Caco-2 (cell line): ENCODE results near the gene GRK4. TPM values are rescaled to one million over a fixed set of nuclear protein-coding genes. Genes with fewer than 3 reads are reported as not detected.
"Not testable (repeated sequence)": the region's sequence is repeated elsewhere in the genome, so short reads cannot be mapped to it uniquely, and the experiment has no call there.

Experiments used
- BruUV-seq: library from RNA; stranded (reverse); fragments of 400-500 nt; replicated peaks from 2 replicates; lab custom pipeline; 2021; lab: Mats Ljungman, UMichigan
- CTCF ChIA-PET: fragments of 300-600 bp; sonication (Branson Sonifier 250); formaldehyde crosslinking; loops from one replicate; lab custom pipeline; 2022; ENCODE audit warnings: antibody characterized with exemption; lab: Charles Lee
- POLR2A ChIA-PET: fragments of 300-600 bp; sonication (Branson Sonifier 250); formaldehyde crosslinking; loops from one replicate; lab custom pipeline; 2022; ENCODE audit warnings: antibody characterized with exemption; lab: Charles Lee
- DNase-seq, 2 experiments: peaks; one replicate each; pipeline versions ENCODE4 v3.0.0 to v3.0.0-alpha.2; 2020 to 2022
- H3K27me3 ChIP-seq: replicated peaks from 2 replicates; pipeline ENCODE4 v1.6.0; 2011; ENCODE audit warnings: low read length; ENCODE audit not compliant: control insufficient read depth, insufficient read depth
- H3K36me3 ChIP-seq: 2 replicates; pipeline ENCODE4 v1.5.1; 2011; ENCODE audit warnings: low read length; ENCODE audit not compliant: control insufficient read depth, insufficient read depth
- H3K4me1 ChIP-seq: fragments of 250-450 bp; sonication (Bioruptor Pico); 2 replicates; pipeline ENCODE4 v1.5.1; 2020; ENCODE audit warnings: mild to moderate bottlenecking
- H3K4me3 ChIP-seq: 2 replicates; pipeline ENCODE4 v1.5.1; 2011; ENCODE audit warnings: low read depth, mild to moderate bottlenecking, control low read depth, low read length
- H3K9me3 ChIP-seq: fragments of 250-450 bp; sonication (Bioruptor Pico); 2 replicates; pipeline ENCODE4 v1.5.1; 2020; ENCODE audit warnings: mild to moderate bottlenecking, moderate library complexity
- H3K27ac Mint-ChIP-seq: one replicate; pipeline ENCODE4 v1.8.0; 2022; ENCODE audit warnings: mixed read lengths; ENCODE audit not compliant: unreplicated experiment
- H3K27me3 Mint-ChIP-seq: one replicate; pipeline ENCODE4 v1.8.0; 2022; ENCODE audit warnings: mixed read lengths; ENCODE audit not compliant: insufficient read depth, unreplicated experiment
- H3K36me3 Mint-ChIP-seq: one replicate; pipeline ENCODE4 v1.8.0; 2022; ENCODE audit warnings: mild to moderate bottlenecking, mixed read lengths; ENCODE audit not compliant: insufficient read depth, unreplicated experiment
- H3K4me1 Mint-ChIP-seq: one replicate; pipeline ENCODE4 v1.8.0; 2022; ENCODE audit warnings: low read depth, mixed read lengths; ENCODE audit not compliant: unreplicated experiment
- H3K4me3 Mint-ChIP-seq: one replicate; pipeline ENCODE4 v1.8.0; 2022; ENCODE audit warnings: mild to moderate bottlenecking, moderate library complexity, mixed read lengths; ENCODE audit not compliant: unreplicated experiment
- H3K9me3 Mint-ChIP-seq: one replicate; pipeline ENCODE4 v1.8.0; 2022; ENCODE audit warnings: mixed read lengths; ENCODE audit not compliant: unreplicated experiment
- CTCF ChIP-seq, 2 experiments: fragments of 200-600 bp in 1 of 2; IDR thresholded peaks; 1 replicate in 1 of 2; 2 replicates in 1 of 2; pipeline versions ENCODE4 v1.5.1 to v1.8.0; 2011 to 2022; ENCODE audit warnings: antibody characterized with exemption in 1 of 2, control low read depth in 1 of 2, inconsistent platforms in 1 of 2, low read depth in 1 of 2, low read length in 1 of 2, mild to moderate bottlenecking in 1 of 2, moderate library complexity in 1 of 2; ENCODE audit not compliant: insufficient read depth in 1 of 2, severe bottlenecking in 1 of 2, unreplicated experiment in 1 of 2
- intact Hi-C: fragments of 100-400 bp; cut with micrococcal nuclease; formaldehyde crosslinking; loops from one replicate; pipeline ENCODE4 v1.10.0; 2022; ENCODE audit not compliant: unreplicated experiment
- total RNA-seq: library from RNA; stranded (reverse); gene quantifications from 2 replicates; pipeline ENCODE4 v1.2.3, GENCODE V29; 2022

Gene GRK4
- total RNA-seq, 1 experiment from 2014 or later, result 7.1 TPM

- no TSS peak for BruUV-seq
- no peaks in the 10 kb centered on the region for H3K9me3 Mint-ChIP-seq
- no peak for TF ChIP-seq CTCF (IDR thresholded peaks at IDR 0.05; ENCODE audit: insufficient read depth in 1 of 2, low read depth in 1 of 2, low read length in 1 of 2, severe bottlenecking in 1 of 2, unreplicated experiment in 1 of 2)
- Histone ChIP-seq H3K9me3 (no peaks in the 10 kb centered on the region), H3K36me3 (peaks cover 7% of the 10 kb centered on the region), H3K4me3 (no peak overlapping the region), H3K27me3 (no peaks in the 10 kb centered on the region), H3K4me1 (no peaks in the 10 kb centered on the region)
- H3K27me3 Mint-ChIP-seq, result no peaks in the 10 kb centered on the region
- ChIA-PET POLR2A (no interaction called here), CTCF (no interaction called here)
- peaks cover 88% of the 10 kb centered on the region for H3K36me3 Mint-ChIP-seq
- H3K4me3 Mint-ChIP-seq, result no peak overlapping the region
- H3K27ac Mint-ChIP-seq, result peak overlapping the region; percentile 19
- no peak for DNase-seq
- intact Hi-C loops, result no loop called here
- H3K4me1 Mint-ChIP-seq, result no peaks in the 10 kb centered on the region
These were observed 19.8 kb upstream of the GRK4 start for GRCh38 chr4:2943364-2944090.

- H3K36me3 Mint-ChIP-seq, result peaks cover 88% of the 10 kb centered on the region
- BruUV-seq, result no TSS peak
- no peak overlapping the region for H3K4me3 Mint-ChIP-seq
- TF ChIP-seq CTCF (IDR thresholded peaks at IDR 0.05; ENCODE audit: insufficient read depth in 1 of 2, low read depth in 1 of 2, low read length in 1 of 2, severe bottlenecking in 1 of 2, unreplicated experiment in 1 of 2), result no peak
- H3K27ac Mint-ChIP-seq, result no peak overlapping the region
- Histone ChIP-seq H3K4me1 (no peaks in the 10 kb centered on the region), H3K27me3 (no peaks in the 10 kb centered on the region), H3K4me3 (no peak overlapping the region), H3K9me3 (no peaks in the 10 kb centered on the region), H3K36me3 (peaks cover 6% of the 10 kb centered on the region)
- intact Hi-C loops, result no loop called here
- H3K9me3 Mint-ChIP-seq, result no peaks in the 10 kb centered on the region
- ChIA-PET CTCF (no interaction called here), POLR2A (no interaction called here)
- H3K4me1 Mint-ChIP-seq, result no peaks in the 10 kb centered on the region
- no peak for DNase-seq
- H3K27me3 Mint-ChIP-seq, result no peaks in the 10 kb centered on the region
These were observed 19.3 kb upstream of the GRK4 start for GRCh38 chr4:2944091-2944482.

GRCh38 chr4:2944586-2945526, 18.5 kb upstream of the GRK4 start:
- no peaks in the 10 kb centered on the region for H3K9me3 ChIP-seq
- POLR2A ChIA-PET, result no interaction called here
- Mint-ChIP-seq H3K9me3 (no peaks in the 10 kb centered on the region), H3K27ac (no peak overlapping the region), H3K27me3 (no peaks in the 10 kb centered on the region), H3K36me3 (peaks cover 88% of the 10 kb centered on the region), H3K4me1 (no peaks in the 10 kb centered on the region), H3K4me3 (no peak overlapping the region)
- no TSS peak for BruUV-seq
- peaks cover 5% of the 10 kb centered on the region for H3K36me3 ChIP-seq
- TF ChIP-seq CTCF (IDR thresholded peaks at IDR 0.05; ENCODE audit: insufficient read depth in 1 of 2, low read depth in 1 of 2, low read length in 1 of 2, severe bottlenecking in 1 of 2, unreplicated experiment in 1 of 2), result no peak
- CTCF ChIA-PET, result no interaction called here
- H3K4me3 ChIP-seq, result no peak overlapping the region
- intact Hi-C loops, result no loop called here
- no peaks in the 10 kb centered on the region for H3K27me3 ChIP-seq
- no peak for DNase-seq
- no peaks in the 10 kb centered on the region for H3K4me1 ChIP-seq

- CTCF ChIA-PET, DNase-seq, POLR2A ChIA-PET, H3K4me1 Mint-ChIP-seq, H3K9me3 ChIP-seq, intact Hi-C loops, H3K9me3 Mint-ChIP-seq, H3K27ac Mint-ChIP-seq, H3K36me3 ChIP-seq, H3K4me1 ChIP-seq, H3K27me3 Mint-ChIP-seq, H3K4me3 ChIP-seq, H3K4me3 Mint-ChIP-seq, H3K27me3 ChIP-seq, BruUV-seq: not testable (repeated sequence)
- H3K36me3 Mint-ChIP-seq, result peaks cover 88% of the 10 kb centered on the region
These were observed 17.5 kb upstream of the GRK4 start for GRCh38 chr4:2945619-2946604.
